Vagina (tissue), 2 donors: ENCODE measurements around the gene LIG3.

Source experiments
- CTCF ChIP-seq, 3 experiments: fragments of 450-650 bp in 2 of 3; fragments of 200-600 bp in 1 of 3; sonication (generic) in 1 of 3; IDR thresholded peaks; one replicate each; pipeline ENCODE4 v1.5.1; 2017 to 2019; ENCODE audit warnings: antibody characterized with exemption in 3 of 3, mild to moderate bottlenecking in 2 of 3, moderate library complexity in 2 of 3
- POLR2A ChIP-seq, 2 donors: fragments of 450-650 bp; IDR thresholded peaks; one replicate each; pipeline ENCODE4 v1.6.1; 2017; ENCODE audit warnings: antibody characterized with exemption in 2 of 2, mild to moderate bottlenecking in 2 of 2, moderate library complexity in 2 of 2
- POLR2AphosphoS5 ChIP-seq, 2 donors: sonication (generic); formaldehyde crosslinking; IDR thresholded peaks; one replicate each; pipeline ENCODE4 v1.9.0; 2017; ENCODE audit warnings: antibody characterized with exemption in 2 of 2, mild to moderate bottlenecking in 2 of 2, low read depth in 1 of 2; ENCODE audit not compliant: insufficient read depth in 1 of 2

GRCh38 chr17:34997355-34997862 lies 17.1 kb downstream of the LIG3 start:
- TF ChIP-seq CTCF (IDR thresholded peaks at IDR 0.05) (no peak), POLR2A (IDR thresholded peaks at IDR 0.05) (no peak), POLR2AphosphoS5 (IDR thresholded peaks at IDR 0.05; ENCODE audit: insufficient read depth in 1 of 2, low read depth in 1 of 2) (no peak)
